Measurements from ENCODE around the gene KANK4. TPM values are rescaled to one million over a fixed set of nuclear protein-coding genes. Genes with fewer than 3 reads are reported as not detected.

KANK4 gene
- total and polyA plus RNA-seq, 2 donors (not counting 1 experiment from before 2014, with no cell fraction given): not detected

DNA sequence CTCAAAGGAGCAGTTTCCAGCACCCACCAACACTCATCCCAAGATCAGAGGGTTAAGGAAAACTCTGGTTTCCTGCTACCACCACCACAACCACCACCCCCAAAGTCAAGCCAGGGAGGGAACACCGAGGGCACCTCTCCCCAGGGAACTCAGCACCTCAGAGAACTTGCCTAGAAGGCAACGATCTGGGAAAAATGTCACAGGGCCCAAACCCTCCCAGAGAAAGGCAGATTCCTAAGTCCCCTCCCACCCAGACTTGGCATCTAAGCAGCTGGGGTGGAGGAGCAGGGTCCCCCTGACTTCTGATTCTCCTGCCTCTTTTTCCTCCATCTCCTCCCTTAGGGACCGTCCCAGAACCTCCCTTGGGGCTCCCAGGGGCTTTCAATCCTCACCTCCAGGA lies 10.6 kb downstream of the KANK4 start:
- Histone ChIP-seq H2AFZ (ENCODE audit: insufficient read depth, low read depth, low read length, poor library complexity, severe bottlenecking) (no peak overlapping the region), H3K36me3 (replicated peaks in 1 of 2; ENCODE audit: control extremely low read depth in 1 of 2, control insufficient read depth in 1 of 2, extremely low read depth in 1 of 2, insufficient read depth in 2 of 2, low read length in 1 of 2) (no peaks in the 10 kb centered on the region), H4K20me1 (ENCODE audit: control insufficient read depth, insufficient read depth, low read length, poor library complexity, severe bottlenecking) (no peaks in the 10 kb centered on the region), H3K27ac (ENCODE audit: low read length in 2 of 2) (no peak overlapping the region), H3K27me3 (replicated peaks in 1 of 4; ENCODE audit: control extremely low read depth in 1 of 4, control insufficient read depth in 3 of 4, insufficient read depth in 4 of 4, low read length in 3 of 4) (peaks cover 0 to 2% (median 0%) of the 10 kb centered on the region in 4 experiments), H3K4me1 (ENCODE audit: control insufficient read depth in 2 of 2, insufficient read depth in 2 of 2, low read length in 2 of 2) (no peaks in the 10 kb centered on the region), H3K4me3 (ENCODE audit: control extremely low read depth in 1 of 5, extremely low read depth in 1 of 5, insufficient read depth in 1 of 5, low read depth in 2 of 5, low read length in 4 of 5) (no peak overlapping the region), H3K9ac (ENCODE audit: low read length) (no peak overlapping the region), H3K79me2 (ENCODE audit: control insufficient read depth, insufficient read depth, low read length) (no peaks in the 10 kb centered on the region), H3K4me2 (replicated peaks; ENCODE audit: low read depth, low read length, poor library complexity, severe bottlenecking) (no peak overlapping the region), H3K9me3 (ENCODE audit: control extremely low read depth in 1 of 3, control insufficient read depth in 2 of 3, insufficient read depth in 1 of 3, low read length in 2 of 3) (no peaks in the 10 kb centered on the region)
- Mint-ChIP-seq H3K27me3 (peaks cover 10% of the 10 kb centered on the region), H3K4me1 (no peaks in the 10 kb centered on the region), H3K4me3 (no peak overlapping the region), H3K27ac (no peak overlapping the region), H3K9me3 (ENCODE audit: insufficient read depth) (no peaks in the 10 kb centered on the region)
- WGBS (ENCODE audit: insufficient coverage): 40% methylated on average over 3 of the region's 3 CpGs
- no peak for DNase-seq
- TF ChIP-seq CTCF (IDR thresholded peaks at IDR 0.05) (no peak), EZH2 (IDR thresholded peaks at IDR 0.05; ENCODE audit: borderline replicate concordance, insufficient read depth, low read depth, low read length, poor library complexity, severe bottlenecking) (no peak)
- intact Hi-C loops (cut with micrococcal nuclease): no loop called here
- POLR2A ChIA-PET: no interaction called here
- CTCF ChIA-PET: no interaction called here
- no peak for ATAC-seq (ENCODE audit: low read depth)

DNA sequence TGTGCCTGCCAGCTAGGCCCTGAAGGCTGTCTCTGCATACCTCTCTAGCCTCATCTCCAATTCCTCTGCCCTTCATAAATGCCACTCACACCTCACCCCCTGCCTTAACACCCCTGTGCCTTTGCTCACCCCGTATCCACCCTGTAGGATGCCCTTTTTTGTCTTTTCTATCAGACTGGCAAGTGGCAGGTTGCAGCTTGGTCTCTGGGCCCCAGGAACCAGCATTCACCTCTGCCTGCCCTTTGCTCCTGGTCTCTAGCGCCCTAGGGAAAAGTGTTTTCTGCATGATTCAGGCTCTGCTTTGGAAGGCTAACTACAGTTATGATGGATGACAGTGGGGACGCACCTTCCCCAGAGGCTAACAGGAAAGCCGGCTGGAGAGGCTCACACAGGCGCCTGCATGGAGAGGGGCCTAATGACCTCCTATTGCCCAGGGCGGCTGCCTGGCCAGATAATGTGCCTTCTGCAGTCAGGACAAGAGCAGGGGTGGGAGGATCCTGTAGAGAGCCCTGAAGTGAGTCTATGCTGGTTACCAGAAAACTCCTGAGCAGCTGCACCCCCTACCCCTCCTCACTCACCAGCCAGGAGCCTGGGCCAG lies 11.2 kb downstream of the KANK4 start:
- no peaks in the 10 kb centered on the region for H3K4me1 ChIP-seq (ENCODE audit: control insufficient read depth in 2 of 2, insufficient read depth in 2 of 2, low read length in 2 of 2)
- H3K79me2 ChIP-seq (ENCODE audit: control insufficient read depth, insufficient read depth, low read length): no peaks in the 10 kb centered on the region
- H2AFZ ChIP-seq (ENCODE audit: insufficient read depth, low read depth, low read length, poor library complexity, severe bottlenecking): no peak overlapping the region
- H3K9ac ChIP-seq (ENCODE audit: low read length): no peak overlapping the region
- no peaks in the 10 kb centered on the region for H3K9me3 ChIP-seq (ENCODE audit: control extremely low read depth in 1 of 3, control insufficient read depth in 2 of 3, insufficient read depth in 1 of 3, low read length in 2 of 3)
- H3K27me3 ChIP-seq (replicated peaks in 1 of 4; ENCODE audit: control extremely low read depth in 1 of 4, control insufficient read depth in 3 of 4, insufficient read depth in 4 of 4, low read length in 3 of 4): peaks cover 0 to 2% (median 0%) of the 10 kb centered on the region in 4 experiments
- no peaks in the 10 kb centered on the region for H3K36me3 ChIP-seq (replicated peaks in 1 of 2; ENCODE audit: control extremely low read depth in 1 of 2, control insufficient read depth in 1 of 2, extremely low read depth in 1 of 2, insufficient read depth in 2 of 2, low read length in 1 of 2)
- Mint-ChIP-seq H3K27ac (no peak overlapping the region), H3K4me3 (no peak overlapping the region), H3K9me3 (ENCODE audit: insufficient read depth) (no peaks in the 10 kb centered on the region), H3K27me3 (peaks cover 10% of the 10 kb centered on the region), H3K4me1 (no peaks in the 10 kb centered on the region)
- no peak overlapping the region for H3K4me3 ChIP-seq (ENCODE audit: control extremely low read depth in 1 of 5, extremely low read depth in 1 of 5, insufficient read depth in 1 of 5, low read depth in 2 of 5, low read length in 4 of 5)
- ATAC-seq (ENCODE audit: low read depth): no peak
- 69% methylated on average over 5 of the region's 6 CpGs for WGBS (ENCODE audit: insufficient coverage)
- TF ChIP-seq EZH2 (IDR thresholded peaks at IDR 0.05; ENCODE audit: borderline replicate concordance, insufficient read depth, low read depth, low read length, poor library complexity, severe bottlenecking) (no peak), CTCF (IDR thresholded peaks at IDR 0.05) (no peak)
- H3K27ac ChIP-seq (ENCODE audit: low read length in 2 of 2): no peak overlapping the region
- ChIA-PET POLR2A (no interaction called here), CTCF (no interaction called here)
- DNase-seq: no peak
- H3K4me2 ChIP-seq (replicated peaks; ENCODE audit: low read depth, low read length, poor library complexity, severe bottlenecking): no peak overlapping the region
- intact Hi-C loops (cut with micrococcal nuclease): no loop called here
- H4K20me1 ChIP-seq (ENCODE audit: control insufficient read depth, insufficient read depth, low read length, poor library complexity, severe bottlenecking): no peaks in the 10 kb centered on the region

Measured in B cell (primary cell).